Astrocyte (in vitro differentiated cells and primary cell): Measurements from ENCODE around the gene SLC9A7. TPM values are rescaled to one million over a fixed set of nuclear protein-coding genes. Genes with fewer than 3 reads are reported as not detected.
A peak's percentile ranks its signal among the peaks of the same experiment; 100 is the strongest.

Source experiments
- DNase-seq: peaks from one replicate; pipeline ENCODE4 v3.0.0-alpha.2; 2010; ENCODE audit warnings: low read depth
- FAIRE-seq: peaks from 2 replicates; lab custom pipeline; 2011; peaks lifted over from hg19 to GRCh38; lab: Jason Lieb, UNC
- H2AFZ ChIP-seq: 2 replicates; pipeline ENCODE4 v1.6.0; 2012; ENCODE audit warnings: low read depth, low read length, inconsistent platforms
- H3K27ac ChIP-seq: 2 replicates; pipeline ENCODE4 v1.5.1; 2011; ENCODE audit warnings: low read depth, low read length, inconsistent platforms
- H3K27me3 ChIP-seq: 2 replicates; pipeline ENCODE4 v1.6.0; 2011; ENCODE audit warnings: low read length, inconsistent platforms; ENCODE audit not compliant: insufficient read depth
- H3K36me3 ChIP-seq: 2 replicates; pipeline ENCODE4 v1.5.1; 2011; ENCODE audit warnings: low read length, inconsistent platforms; ENCODE audit not compliant: insufficient read depth
- H3K4me1 ChIP-seq: 2 replicates; pipeline ENCODE4 v1.5.1; 2011; ENCODE audit warnings: low read length, inconsistent platforms; ENCODE audit not compliant: insufficient read depth
- H3K4me2 ChIP-seq: 2 replicates; pipeline ENCODE4 v1.6.0; 2012; ENCODE audit warnings: low read length, inconsistent platforms
- H3K4me3 ChIP-seq: 2 replicates; pipeline ENCODE4 v1.5.1; 2011; ENCODE audit warnings: low read depth, mild to moderate bottlenecking, low read length, inconsistent platforms; ENCODE audit not compliant: insufficient read depth
- H3K79me2 ChIP-seq: 2 replicates; pipeline ENCODE4 v1.6.0; 2012; ENCODE audit warnings: mild to moderate bottlenecking, low read length, inconsistent platforms; ENCODE audit not compliant: insufficient read depth
- H3K9ac ChIP-seq: 2 replicates; pipeline ENCODE4 v1.6.0; 2012; ENCODE audit warnings: mild to moderate bottlenecking, low read length, inconsistent platforms
- H3K9me3 ChIP-seq: 2 replicates; pipeline ENCODE4 v1.5.1; 2012; ENCODE audit warnings: low read depth, mild to moderate bottlenecking, low read length, inconsistent platforms; ENCODE audit not compliant: insufficient read depth
- H4K20me1 ChIP-seq: 2 replicates; pipeline ENCODE4 v1.6.0; 2012; ENCODE audit warnings: low read length, inconsistent platforms; ENCODE audit not compliant: insufficient read depth
- H3K27ac Mint-ChIP-seq: one replicate; pipeline ENCODE4 v1.8.0; 2021; ENCODE audit warnings: mild to moderate bottlenecking, mixed read lengths; ENCODE audit not compliant: unreplicated experiment
- H3K27me3 Mint-ChIP-seq: one replicate; pipeline ENCODE4 v1.8.0; 2021; ENCODE audit warnings: low read depth, mixed read lengths; ENCODE audit not compliant: unreplicated experiment
- H3K36me3 Mint-ChIP-seq: one replicate; pipeline ENCODE4 v1.8.0; 2021; ENCODE audit warnings: low read depth, mixed read lengths; ENCODE audit not compliant: unreplicated experiment
- H3K4me1 Mint-ChIP-seq: one replicate; pipeline ENCODE4 v1.8.0; 2021; ENCODE audit warnings: low read depth, mixed read lengths; ENCODE audit not compliant: unreplicated experiment
- H3K4me3 Mint-ChIP-seq: one replicate; pipeline ENCODE4 v1.8.0; 2021; ENCODE audit warnings: mild to moderate bottlenecking, moderate library complexity, mixed read lengths; ENCODE audit not compliant: unreplicated experiment
- H3K9me3 Mint-ChIP-seq: one replicate; pipeline ENCODE4 v1.8.0; 2021; ENCODE audit warnings: mild to moderate bottlenecking, mixed read lengths; ENCODE audit not compliant: unreplicated experiment
- EZH2 ChIP-seq: IDR thresholded peaks from 2 replicates; pipeline ENCODE4 v1.6.1; 2012; ENCODE audit warnings: mild to moderate bottlenecking, low read length, inconsistent platforms; ENCODE audit not compliant: insufficient read depth
- total RNA-seq: library from RNA; stranded (reverse); gene quantifications from 2 replicates; pipeline ENCODE4 v1.2.1, GENCODE V29; 2021
- TF ChIP-seq, protein P1 (sequence below): IDR thresholded peaks from 2 replicates; pipeline ENCODE4 v1.5.1; 2011; ENCODE audit warnings: low read depth, mild to moderate bottlenecking, inconsistent platforms, low read length, moderate library complexity; ENCODE audit not compliant: insufficient read depth

The SLC9A7 gene
- total RNA-seq, 1 donor from 2014 or later, result 21.0 TPM

DNA sequence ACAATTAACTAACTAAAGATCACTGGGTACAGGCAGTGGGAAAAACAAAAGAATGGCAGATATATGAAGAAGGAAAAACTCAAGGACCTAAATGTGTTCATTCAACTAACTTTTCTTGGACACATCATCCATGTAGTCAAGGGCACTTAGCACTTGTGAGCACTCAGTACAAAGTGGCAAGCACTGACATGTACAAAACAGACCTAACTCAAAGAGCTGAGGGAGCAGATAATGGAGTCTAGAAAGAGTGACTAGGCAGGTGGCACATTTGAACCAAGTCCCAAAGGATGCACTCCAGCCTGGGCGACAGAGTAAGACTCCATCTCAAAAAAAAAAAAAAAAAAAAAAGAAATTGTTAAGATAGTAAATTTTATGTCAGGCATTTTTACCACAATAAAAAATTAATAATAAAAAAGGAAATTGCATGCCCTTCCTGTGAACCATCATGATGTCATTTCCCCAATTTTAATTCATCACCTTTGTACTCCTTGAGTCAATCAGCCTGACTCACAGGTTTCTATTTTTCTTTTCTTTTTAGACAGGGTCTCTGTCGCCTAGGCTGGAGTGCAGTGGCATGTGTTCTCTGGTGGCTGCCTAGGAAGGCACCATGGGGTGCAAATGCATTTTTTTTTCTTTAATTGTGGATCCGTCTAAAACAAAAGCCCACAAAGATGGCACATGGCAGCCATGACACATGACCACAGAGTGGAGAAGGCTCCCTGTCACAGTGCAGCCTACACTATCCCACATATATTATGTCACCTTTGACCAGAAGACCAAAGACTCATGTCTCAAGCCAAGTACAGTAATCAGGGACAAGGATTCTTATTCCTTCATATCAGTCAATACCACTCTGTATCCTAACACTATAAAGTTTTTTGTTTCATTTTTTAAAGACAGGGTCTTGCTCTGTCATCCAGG is 93.4 kb downstream of the SLC9A7 start:
- TF ChIP-seq, protein P1, sequence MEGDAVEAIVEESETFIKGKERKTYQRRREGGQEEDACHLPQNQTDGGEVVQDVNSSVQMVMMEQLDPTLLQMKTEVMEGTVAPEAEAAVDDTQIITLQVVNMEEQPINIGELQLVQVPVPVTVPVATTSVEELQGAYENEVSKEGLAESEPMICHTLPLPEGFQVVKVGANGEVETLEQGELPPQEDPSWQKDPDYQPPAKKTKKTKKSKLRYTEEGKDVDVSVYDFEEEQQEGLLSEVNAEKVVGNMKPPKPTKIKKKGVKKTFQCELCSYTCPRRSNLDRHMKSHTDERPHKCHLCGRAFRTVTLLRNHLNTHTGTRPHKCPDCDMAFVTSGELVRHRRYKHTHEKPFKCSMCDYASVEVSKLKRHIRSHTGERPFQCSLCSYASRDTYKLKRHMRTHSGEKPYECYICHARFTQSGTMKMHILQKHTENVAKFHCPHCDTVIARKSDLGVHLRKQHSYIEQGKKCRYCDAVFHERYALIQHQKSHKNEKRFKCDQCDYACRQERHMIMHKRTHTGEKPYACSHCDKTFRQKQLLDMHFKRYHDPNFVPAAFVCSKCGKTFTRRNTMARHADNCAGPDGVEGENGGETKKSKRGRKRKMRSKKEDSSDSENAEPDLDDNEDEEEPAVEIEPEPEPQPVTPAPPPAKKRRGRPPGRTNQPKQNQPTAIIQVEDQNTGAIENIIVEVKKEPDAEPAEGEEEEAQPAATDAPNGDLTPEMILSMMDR, result no peak
- TF ChIP-seq EZH2, result no peak
- H3K79me2 ChIP-seq, result no peaks in the 10 kb centered on the region
- H3K36me3 Mint-ChIP-seq, result peaks cover 3% of the 10 kb centered on the region
- H3K4me1 ChIP-seq, result no peaks in the 10 kb centered on the region
- no peaks in the 10 kb centered on the region for H3K9me3 ChIP-seq
- no peak overlapping the region for H3K27ac Mint-ChIP-seq
- H3K36me3 ChIP-seq, result no peaks in the 10 kb centered on the region
- no peak overlapping the region for H2AFZ ChIP-seq
- H3K27me3 ChIP-seq, result no peaks in the 10 kb centered on the region
- H4K20me1 ChIP-seq, result no peaks in the 10 kb centered on the region
- no peaks in the 10 kb centered on the region for H3K27me3 Mint-ChIP-seq
- peak; percentile 96 for FAIRE-seq
- no peaks in the 10 kb centered on the region for H3K9me3 Mint-ChIP-seq
- H3K27ac ChIP-seq, result no peak overlapping the region
- no peak overlapping the region for H3K4me3 ChIP-seq
- no peak overlapping the region for H3K4me2 ChIP-seq
- H3K9ac ChIP-seq, result no peak overlapping the region
- H3K4me1 Mint-ChIP-seq, result no peaks in the 10 kb centered on the region
- H3K4me3 Mint-ChIP-seq, result no peak overlapping the region
- no peak for DNase-seq

DNA sequence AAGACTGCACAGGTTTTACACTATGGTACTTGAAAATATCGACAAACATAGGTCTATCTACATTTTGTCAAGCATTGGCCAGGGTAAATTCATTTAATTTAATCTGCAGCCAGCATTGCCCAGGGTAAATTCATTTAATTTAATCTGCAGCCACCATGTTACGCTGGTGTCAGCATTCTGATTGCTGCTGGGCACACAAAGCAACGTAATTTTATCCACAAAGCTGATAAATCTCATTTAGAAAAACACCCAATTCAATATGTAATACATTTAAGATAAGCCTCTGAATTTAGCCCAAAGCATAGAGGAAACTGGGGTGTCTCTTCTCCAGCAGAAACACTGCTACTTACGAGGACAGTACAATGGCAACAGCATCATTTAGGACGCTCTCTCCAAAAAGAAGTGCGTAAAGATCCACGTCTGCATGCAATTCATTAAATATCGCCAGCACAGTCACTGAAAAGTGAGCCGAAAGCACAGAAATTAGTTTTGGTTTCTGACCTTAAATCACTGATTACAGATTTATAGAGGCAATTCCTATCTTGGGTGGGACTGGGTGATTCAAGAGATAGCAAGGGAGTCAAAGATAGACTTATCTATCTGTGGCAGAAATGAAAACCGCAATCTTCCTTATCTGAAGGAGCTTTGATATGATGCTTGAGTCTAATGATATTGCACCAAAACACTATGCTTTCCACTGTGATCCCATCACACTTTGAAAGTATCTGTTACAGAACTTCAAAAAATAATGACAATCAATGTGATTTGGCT is 96.5 kb downstream of the SLC9A7 start:
- Histone ChIP-seq H3K4me1 (no peaks in the 10 kb centered on the region), H2AFZ (no peak overlapping the region), H3K27ac (no peak overlapping the region), H3K4me3 (no peak overlapping the region), H4K20me1 (no peaks in the 10 kb centered on the region), H3K36me3 (no peaks in the 10 kb centered on the region), H3K9ac (no peak overlapping the region), H3K9me3 (no peaks in the 10 kb centered on the region), H3K27me3 (no peaks in the 10 kb centered on the region), H3K4me2 (no peak overlapping the region), H3K79me2 (no peaks in the 10 kb centered on the region)
- Mint-ChIP-seq H3K27me3 (no peaks in the 10 kb centered on the region), H3K9me3 (no peaks in the 10 kb centered on the region), H3K27ac (no peak overlapping the region), H3K4me1 (no peaks in the 10 kb centered on the region), H3K4me3 (no peak overlapping the region), H3K36me3 (no peaks in the 10 kb centered on the region)
- peak; percentile 78 for FAIRE-seq
- TF ChIP-seq EZH2, result no peak
- TF ChIP-seq, protein P1, result no peak
- no peak for DNase-seq
